HG03097 (cell line): Measurements from ENCODE around the gene SLC24A1.
A peak's percentile ranks its signal among the peaks of the same experiment; 100 is the strongest.
"Not testable (repeated sequence)": the region's sequence is repeated elsewhere in the genome, so short reads cannot be mapped to it uniquely, and the experiment has no call there.

Source experiments
- ATAC-seq: cut with Tn5 transposase; IDR thresholded peaks from one replicate; pipeline ENCODE4 v1.9.1; 2021; ENCODE audit not compliant: unreplicated experiment, low FRiP score

SLC24A1 gene

DNA sequence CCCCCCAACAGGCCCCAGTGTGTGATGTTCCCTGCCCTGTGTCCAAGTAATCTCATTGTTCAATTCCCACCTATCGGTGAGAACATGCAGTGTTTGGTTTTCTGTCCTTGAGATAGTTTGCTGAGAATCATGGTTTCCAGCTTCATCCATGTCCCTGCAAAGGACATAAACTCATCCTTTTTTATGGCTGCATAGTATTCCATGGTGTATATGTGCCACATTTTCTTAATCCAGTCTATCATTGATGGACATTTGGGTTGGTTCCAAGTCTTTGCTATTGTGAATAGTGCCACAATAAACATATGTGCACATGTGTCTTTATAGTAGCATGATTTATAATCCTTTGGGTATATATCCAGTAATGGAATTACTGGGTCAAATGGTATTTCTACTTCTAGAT, 5.9 kb upstream of the SLC24A1 start:
- not testable (repeated sequence) for ATAC-seq

DNA sequence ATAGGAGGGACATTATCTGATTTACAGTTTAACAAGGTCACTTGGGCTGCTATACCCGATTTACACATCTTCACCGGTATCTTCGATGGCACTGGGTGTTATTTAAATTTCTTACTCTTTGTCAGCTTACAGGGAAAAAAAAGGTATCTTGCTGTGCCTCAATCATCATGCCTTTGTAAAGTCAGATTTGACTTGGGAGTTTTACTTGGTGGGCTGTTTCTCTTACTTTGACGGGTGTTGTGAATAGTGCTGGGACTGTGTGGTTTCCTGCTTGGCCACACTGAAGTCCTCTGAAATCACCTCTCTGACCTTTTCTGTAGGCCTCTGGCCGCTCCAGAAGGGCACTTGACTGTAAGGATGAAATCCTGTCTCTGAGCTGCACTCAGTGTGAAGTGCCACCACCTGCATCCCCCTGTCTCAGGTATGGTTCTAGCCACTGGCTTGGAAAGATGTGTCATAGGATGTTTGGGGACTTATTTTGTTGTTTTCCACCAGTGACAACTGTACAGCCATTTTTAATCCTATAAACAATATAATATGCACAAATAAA, 3.1 kb upstream of the SLC24A1 start:
- ATAC-seq: no peak

DNA sequence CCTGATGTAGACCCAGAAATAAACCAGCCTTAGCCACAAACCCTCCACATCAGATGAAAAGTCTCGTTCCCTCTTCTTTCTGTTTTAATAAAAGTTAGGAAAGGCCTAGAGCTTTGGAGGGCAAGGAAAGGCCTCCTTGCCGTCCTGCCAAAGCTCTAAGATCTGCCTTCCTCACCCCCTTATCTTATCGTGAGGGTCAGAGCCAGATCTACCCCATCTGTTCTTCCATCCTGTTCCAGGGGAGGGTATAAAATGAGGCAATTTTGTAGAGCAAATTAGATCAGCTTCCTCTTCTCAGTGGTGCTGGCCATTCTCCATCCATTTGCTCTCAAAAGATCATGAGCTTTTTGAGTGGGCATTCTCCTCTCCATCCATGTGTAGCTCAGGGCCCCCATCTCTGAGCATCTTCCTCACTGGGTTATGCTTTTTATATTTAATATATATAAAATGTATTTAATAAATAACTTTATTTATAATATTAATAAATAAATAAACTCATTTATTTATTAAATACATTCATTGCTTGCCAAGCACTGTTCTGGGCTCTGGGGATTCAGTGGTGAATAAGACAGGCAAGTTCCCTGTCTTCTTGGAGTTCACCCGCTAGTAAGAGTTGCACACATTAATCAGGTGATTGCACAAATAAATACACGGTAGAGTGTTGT, 2.0 kb upstream of the SLC24A1 start:
- ATAC-seq: no peak

DNA sequence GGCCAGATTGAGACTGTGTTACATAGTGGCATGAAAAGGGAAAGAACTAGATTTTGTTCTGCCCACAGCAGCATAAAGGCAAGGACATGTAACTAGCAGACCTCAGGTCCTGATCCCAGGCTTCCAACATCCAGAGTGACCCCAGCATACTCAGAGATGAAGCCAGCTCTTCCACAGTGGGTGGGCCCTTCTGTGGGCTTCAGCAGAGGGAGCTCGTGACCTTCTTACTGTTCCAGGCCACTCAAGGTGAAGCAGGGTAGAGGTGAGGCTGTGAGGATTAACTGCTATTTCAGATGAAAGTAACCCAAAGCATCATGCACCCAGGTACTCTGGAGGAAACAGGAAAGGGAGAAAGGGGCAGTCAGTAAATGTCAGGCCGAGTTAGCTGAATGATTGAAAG, 905 bp upstream of the SLC24A1 start:
- no peak for ATAC-seq

DNA sequence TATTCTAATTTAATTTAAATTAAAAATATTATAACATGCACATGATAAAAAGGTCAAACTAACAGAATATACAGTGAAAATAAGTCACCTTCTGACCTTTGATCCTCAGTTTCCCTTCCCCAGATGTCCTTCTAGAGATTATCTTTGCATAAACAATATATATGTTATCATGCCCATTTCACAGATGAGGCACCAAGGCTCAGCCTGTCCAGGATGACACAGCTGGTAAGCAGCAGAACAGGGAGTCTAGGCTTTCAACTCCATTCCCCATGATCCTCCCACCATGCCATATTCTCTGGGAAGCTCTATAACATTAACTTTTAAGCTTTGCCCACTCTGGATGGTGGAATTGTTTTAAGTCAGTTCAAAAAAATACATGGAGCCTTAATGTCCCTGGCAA, 1.4 kb downstream of the SLC24A1 start:
- no peak for ATAC-seq

DNA sequence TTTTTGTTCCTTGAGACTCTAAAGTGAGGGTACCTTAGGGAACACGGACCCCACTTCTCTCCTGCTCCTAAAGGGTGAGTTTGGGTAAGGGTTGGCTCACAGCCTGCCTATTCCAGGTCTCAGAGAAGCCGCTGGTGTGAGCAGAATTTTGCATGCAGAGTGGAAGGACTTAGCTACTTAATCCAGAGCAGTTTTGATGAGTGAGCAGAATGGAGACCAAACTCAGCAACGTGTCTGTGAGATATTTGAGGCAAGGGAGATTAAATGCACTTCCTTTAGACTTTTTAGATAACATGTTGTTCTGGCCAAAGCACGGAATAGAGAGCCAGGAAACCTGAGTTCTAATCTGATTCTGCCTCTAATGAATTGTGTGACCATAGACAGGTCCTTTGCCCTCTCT, 5.1 kb downstream of the SLC24A1 start:
- ATAC-seq: no peak

DNA sequence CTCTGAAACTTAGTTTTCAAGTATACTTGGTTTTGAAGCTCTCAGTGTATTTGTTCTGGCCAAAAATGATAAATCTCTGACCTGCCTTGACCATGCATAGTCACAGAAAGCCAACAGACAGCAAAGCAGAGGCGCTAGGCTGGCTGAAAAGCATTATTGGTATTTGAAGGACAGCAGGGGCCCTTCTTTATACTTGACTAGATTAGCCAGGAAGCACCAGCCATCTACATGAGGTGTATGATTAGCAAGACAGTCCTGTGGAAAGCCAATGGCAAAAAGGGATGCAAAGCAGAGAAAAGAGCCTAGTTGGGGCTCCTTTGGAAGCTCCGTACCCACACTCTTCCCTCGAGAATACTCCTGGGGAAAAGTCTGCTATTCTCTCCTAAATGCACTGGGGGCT, 7.8 kb downstream of the SLC24A1 start:
- no peak for ATAC-seq

DNA sequence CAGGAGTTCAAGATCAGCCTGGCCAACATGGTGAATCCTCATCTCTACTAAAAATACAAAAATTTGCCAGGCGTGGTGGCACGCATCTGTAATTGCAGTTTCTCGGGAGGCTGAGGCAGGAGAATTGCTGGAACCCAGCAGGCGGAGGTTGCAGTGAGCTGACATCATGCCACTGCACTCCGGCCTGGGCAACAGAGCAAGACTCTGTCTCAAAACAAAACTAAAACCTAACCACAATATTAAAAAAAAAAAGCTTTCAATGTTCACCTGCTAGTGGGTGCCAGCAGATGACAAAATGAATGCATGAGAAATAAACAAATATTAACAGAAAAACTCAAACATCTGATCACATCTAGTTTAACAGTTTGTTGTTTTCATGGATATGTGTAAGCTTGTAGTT, 9.0 kb downstream of the SLC24A1 start:
- ATAC-seq: no peak

DNA sequence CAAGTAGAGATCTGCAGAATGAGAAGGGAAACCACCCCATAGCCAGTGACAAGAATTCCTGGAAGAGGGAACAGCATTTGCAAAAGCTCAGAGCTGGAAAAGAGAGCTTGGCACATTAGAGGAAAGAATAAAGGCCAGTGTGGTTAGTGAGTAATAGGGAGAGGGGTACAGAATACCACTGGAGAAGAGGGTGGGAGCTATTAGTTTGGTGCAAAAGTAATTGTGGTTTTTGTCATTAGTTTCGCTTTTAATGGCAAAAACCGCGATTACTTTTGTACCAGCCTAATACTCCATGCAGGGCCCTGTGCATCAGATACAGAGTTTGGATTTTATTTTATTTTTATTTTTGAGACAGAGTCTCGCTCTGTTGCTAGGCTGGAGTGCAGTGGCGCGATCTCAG, 9.8 kb downstream of the SLC24A1 start:
- peak; percentile 51 for ATAC-seq

DNA sequence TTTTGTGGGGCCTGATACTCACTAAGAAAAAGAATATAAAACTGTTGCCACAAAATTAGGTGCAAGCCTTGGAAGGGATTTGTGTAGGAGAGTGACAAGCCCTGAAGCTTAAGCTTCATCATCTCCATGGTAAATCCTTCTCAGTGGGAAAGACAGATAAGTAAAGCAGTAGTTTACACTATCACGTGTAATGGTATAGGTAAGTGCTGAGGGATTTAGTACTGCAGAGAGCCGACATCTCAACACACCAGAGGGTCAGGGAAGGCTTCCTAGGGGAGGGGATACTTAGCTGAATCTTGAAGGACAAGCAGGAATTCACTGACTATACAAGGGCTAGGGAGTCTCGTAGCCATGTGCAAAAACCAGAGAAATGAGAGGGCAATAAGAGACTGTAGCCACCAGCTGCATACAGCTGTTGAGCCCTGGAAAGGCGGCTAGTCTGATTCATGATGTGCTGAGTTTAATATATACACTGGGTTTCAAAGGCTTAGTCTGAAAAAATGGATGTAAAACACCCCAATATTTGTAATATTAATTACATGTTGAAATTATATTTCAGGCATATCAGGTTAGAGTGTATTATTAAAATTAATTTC, 11.1 kb downstream of the SLC24A1 start:
- ATAC-seq: no peak

DNA sequence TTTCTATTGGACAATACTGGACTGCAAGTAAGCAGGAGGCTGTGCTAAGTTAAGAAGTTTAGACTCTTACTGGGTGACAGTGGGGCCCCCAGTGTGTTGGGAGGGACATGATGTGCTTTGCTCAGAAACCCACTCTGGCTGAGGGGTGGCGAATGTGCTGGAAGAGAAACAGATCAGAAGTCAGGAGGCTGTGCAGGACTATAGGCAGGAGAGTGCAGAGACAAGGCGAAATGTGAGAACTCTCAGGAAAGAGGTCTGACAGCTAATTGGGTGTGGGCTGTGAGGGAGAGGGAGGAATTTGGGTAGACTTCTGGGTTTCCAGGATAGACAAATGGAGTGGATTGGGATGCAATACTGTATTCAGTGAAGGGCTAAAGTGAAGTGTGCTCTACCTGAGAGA, 12.0 kb downstream of the SLC24A1 start:
- ATAC-seq: no peak

DNA sequence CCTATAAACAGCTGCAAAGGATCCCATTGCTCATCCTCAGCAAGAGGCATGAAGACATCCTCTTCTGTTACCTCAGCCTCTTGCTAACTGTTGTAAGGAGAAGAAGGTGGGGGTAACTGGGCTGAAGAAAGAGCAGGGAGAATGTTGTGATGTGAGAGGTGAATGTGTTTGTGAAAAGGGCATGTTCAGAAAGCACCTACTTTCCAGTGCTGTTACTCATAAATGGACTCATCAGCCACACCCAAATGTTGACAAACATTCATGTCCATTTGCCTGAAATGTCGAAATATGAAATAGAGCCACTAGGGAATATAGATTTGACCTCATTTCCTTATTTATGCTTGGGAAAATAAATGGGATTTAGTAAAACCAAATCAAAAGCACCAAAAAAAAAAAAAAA, 12.6 kb downstream of the SLC24A1 start:
- ATAC-seq: no peak

DNA sequence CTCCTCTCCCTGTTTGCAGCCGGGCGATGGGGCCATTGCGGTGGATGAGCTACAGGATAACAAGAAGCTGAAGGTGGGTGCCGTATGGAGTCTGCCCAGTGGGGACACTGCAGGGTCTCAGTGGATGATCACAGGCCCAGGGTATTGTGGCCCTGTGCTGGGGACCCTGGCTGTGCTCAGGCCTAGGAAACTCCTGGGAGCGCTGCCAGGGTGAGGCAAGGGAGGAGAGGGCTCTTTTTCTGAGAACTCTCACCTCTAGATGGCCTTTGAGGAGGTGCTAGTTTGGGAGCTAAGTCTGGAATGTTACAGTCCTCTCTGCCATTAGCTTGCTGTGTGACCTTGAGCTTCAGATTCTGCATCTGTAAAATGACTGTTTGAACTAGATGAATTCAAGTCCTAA, 16.4 kb downstream of the SLC24A1 start:
- no peak for ATAC-seq

DNA sequence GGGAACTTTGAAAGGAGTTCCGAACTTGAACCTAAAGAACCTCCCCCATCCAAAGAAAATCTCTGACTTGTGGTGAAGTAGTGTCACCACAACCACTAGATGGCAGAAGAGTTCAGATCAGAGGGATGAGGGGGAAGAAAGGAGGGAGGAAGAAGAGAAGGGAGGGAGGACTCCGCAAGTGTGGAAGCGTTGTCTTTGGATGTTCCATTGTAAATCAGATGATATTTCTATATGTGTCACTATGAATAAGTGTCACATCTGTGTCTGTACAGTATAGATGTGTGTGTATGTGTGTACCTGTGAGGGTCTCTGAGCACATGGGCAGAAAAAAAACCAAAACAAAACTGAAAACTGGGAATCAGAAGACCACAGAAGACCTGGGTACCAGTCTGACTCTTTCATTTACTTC, 16.9 kb downstream of the SLC24A1 start:
- ATAC-seq: no peak

DNA sequence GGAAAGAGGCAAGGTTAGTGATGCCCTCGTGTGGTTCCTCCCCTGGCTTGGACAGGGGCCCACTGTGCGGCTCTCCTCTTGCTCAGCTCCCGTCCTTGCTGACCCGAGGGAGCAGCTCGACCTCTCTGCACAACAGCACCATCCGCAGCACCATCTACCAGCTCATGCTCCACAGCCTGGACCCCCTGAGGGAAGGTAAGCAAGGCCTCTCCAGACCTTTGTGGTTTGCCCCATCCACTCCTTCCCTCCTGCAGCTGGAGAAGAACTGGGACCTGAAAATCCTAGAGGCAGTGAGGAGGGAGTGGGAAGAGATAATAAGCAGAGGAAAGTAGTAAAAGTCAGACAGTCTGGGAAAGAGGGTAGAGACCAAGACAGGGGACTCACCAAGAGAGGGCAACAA, 17.8 kb downstream of the SLC24A1 start:
- no peak for ATAC-seq

DNA sequence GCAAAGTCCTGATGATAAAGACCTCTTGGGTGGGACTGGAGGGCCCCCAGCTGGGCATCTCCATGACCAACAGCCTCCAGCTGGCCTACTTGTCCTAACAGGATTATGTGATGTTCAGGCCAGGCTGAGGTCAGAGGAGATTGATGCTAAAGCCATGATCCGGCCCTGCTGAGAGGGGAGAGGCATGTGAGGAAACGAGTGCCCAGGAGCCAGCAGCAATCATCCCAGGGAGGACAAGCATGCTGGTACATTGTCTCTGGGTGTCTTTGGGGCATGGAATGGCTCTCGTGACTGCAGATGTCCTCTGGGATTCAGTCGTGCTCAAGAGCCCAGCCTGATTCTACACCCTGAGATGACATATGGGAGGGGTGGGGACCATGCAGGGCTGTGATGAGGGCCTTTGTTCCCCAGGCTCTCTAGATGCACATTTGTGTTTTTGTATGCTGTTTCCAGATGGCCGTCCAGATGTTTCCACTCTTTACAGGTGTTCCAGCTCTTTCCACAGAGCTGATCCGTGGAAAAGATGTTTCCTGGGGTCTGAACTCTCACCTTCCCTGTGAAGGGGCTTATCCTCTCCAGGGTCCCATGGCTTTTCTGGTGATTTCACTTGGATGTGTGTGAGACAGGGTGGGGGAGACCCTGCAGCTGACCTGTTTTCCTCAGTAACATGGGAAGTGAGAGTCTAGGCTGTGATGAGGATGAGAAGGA, 20.2 kb downstream of the SLC24A1 start:
- ATAC-seq: no peak

DNA sequence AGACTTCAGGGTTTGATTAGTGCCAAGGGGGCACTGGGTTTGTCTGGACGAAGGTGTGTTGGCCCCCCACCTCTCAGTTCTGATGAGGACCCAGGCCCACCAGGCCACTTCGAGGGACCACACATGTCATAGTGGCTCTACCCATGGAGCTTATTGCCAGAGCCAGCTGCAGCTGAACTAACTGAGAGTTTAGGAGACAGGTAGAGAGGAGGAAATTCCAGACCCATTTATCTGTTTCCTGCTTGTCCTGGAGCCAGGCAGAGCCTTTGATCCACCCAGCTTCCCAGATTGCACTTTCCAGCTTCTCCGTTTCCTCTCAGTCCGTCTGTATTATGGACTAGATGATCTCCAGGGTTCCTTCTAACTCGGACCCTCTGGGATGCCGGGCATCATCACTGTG, 20.9 kb downstream of the SLC24A1 start:
- no peak for ATAC-seq

DNA sequence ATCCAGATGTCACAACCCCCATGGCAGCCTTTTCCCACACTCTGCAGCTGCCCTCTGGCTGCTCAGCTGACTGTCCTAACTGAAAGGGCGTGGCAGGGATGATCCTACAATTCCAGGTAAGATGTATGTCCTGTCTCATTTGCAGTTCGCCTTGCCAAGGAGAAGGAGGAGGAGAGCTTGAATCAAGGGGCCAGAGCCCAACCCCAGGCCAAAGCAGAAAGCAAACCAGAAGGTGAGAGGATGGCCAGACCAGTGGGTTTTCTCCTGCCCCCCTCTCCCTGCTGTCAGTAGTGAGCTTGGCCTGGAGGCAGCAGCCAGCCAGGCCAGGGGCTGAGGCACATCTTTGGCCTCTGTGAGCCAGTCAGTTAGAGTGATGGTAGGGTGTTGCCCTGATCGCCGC, 22.5 kb downstream of the SLC24A1 start:
- no peak for ATAC-seq

DNA sequence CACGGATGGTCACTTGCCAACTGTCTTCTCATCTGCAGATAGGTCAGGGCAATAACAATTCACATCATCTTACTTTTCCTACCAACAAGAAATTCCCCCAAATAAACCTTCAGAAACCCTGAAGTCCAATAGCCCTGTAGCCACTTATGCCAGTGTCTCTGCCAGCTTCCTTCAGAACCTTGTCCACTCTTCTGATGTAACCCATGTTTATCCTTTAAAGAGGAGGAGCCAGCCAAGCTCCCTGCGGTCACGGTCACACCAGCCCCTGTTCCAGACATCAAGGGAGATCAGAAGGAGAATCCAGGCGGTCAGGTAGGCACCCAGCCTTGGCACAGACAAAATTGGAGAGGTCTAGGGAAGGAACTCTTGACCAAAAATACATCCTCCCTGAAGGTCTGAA, 23.7 kb downstream of the SLC24A1 start:
- ATAC-seq: no peak

DNA sequence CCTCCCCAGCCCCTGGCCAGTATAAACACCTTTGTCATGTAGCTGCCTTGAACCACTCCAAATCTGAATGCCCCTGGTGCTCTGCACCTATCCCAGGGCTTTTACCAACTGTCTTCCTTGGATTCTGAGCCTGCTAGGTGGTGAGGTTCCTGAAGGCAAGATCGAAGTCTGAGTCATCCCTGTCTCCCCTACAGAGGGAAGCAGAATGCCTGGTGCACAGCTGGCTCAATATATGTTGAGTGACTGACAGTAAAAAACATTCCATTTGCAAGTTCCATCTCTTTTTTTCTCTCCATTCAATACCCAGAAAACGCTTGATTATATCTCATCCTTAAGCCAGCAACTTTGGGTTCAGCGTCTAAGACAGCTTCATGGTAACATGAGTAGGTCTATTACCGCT, 24.7 kb downstream of the SLC24A1 start:
- no peak for ATAC-seq

DNA sequence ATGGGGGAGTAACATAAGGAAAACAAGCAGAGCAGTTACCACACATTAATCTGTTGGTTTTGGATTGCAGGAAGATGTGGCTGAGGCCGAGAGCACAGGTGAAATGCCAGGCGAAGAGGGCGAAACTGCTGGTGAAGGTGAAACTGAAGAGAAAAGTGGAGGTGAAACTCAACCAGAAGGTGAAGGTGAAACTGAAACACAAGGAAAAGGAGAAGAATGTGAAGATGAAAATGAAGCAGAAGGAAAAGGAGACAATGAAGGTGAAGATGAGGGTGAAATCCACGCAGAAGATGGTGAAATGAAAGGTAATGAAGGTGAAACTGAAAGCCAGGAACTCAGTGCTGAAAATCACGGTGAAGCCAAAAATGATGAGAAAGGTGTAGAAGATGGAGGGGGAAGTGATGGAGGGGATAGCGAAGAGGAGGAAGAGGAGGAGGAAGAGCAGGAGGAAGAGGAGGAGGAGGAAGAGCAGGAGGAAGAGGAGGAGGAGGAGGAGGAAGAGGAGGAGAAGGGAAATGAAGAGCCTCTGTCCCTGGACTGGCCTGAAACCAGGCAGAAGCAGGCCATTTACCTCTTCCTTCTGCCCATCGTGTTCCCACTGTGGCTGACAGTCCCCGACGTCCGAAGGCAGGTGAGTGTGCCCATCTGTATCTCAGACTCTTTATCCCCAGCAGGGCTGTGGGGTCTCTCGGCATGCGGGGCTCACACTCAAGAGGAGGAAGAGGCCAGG, 28.7 kb downstream of the SLC24A1 start:
- ATAC-seq: no peak
